Loucy (cell line): Measurements from ENCODE around the gene GAS2.

ENCODE experiments used
- CTCF ChIP-seq: fragments of 200-600 bp; sonication (generic); conservative IDR thresholded peaks from 2 replicates; pipeline ENCODE4 v1.5.1; 2014; ENCODE audit warnings: mild to moderate bottlenecking, antibody characterized with exemption, low read length
- EZH2phosphoT487 ChIP-seq: fragments of 200-600 bp; IDR thresholded peaks from 2 replicates; pipeline ENCODE4 v1.6.1; 2018; ENCODE audit warnings: antibody characterized with exemption, mild to moderate bottlenecking, moderate library complexity, borderline replicate concordance

- TF ChIP-seq CTCF (no peak), EZH2phosphoT487 (no peak)
Observed at GRCh38 chr11:22764735-22765134, 98.3 kb downstream of the GAS2 start.
